GM23338 (cell line): ENCODE results near the gene THNSL1. TPM values are rescaled to one million over a fixed set of nuclear protein-coding genes. Genes with fewer than 3 reads are reported as not detected.

ENCODE experiments used
- ATAC-seq: fragments of 200-7000 bp; cut with Tn5 transposase; 3 replicates; pipeline ENCODE4 v1.9.1; 2020
- DNase-seq: peaks from one replicate; pipeline ENCODE4 v3.0.0-alpha.2; 2015; ENCODE audit warnings: low spot score
- H2AFZ ChIP-seq: fragments of 200-600 bp; sonication (generic); 2 replicates; pipeline ENCODE4 v1.8.0; 2016; ENCODE audit warnings: antibody characterized with exemption, mild to moderate bottlenecking, moderate library complexity
- H3F3A ChIP-seq: fragments of 200-600 bp; sonication (generic); replicated peaks from 2 replicates; pipeline ENCODE4 v1.8.0; 2017; ENCODE audit warnings: antibody characterized with exemption, mixed run types, low read depth
- H3K27ac ChIP-seq: fragments of 200-600 bp; sonication (generic); 2 replicates; pipeline ENCODE4 v1.6.1; 2016; ENCODE audit warnings: low read depth
- H3K27me3 ChIP-seq: fragments of 200-600 bp; sonication (generic); 2 replicates; pipeline ENCODE4 v1.8.0; 2016; ENCODE audit warnings: mild to moderate bottlenecking, mixed run types, moderate library complexity; ENCODE audit not compliant: insufficient read depth
- H3K36me3 ChIP-seq: fragments of 200-600 bp; sonication (generic); 2 replicates; pipeline ENCODE4 v1.8.0; 2016; ENCODE audit warnings: mild to moderate bottlenecking; ENCODE audit not compliant: insufficient read depth
- H3K4me1 ChIP-seq: fragments of 200-600 bp; sonication (generic); 2 replicates; pipeline ENCODE4 v1.8.0; 2016; ENCODE audit warnings: mild to moderate bottlenecking, moderate library complexity; ENCODE audit not compliant: insufficient read depth
- H3K4me2 ChIP-seq: fragments of 200-600 bp; sonication (generic); 2 replicates; pipeline ENCODE4 v1.7.1; 2017; ENCODE audit warnings: mixed run types
- H3K4me3 ChIP-seq: fragments of 200-600 bp; sonication (generic); 2 replicates; pipeline ENCODE4 v1.6.1; 2016; ENCODE audit warnings: mixed run types
- H3K79me2 ChIP-seq: fragments of 200-600 bp; sonication (generic); replicated peaks from 2 replicates; pipeline ENCODE4 v1.8.0; 2017; ENCODE audit warnings: mild to moderate bottlenecking; ENCODE audit not compliant: insufficient read depth
- H3K9me2 ChIP-seq: fragments of 200-600 bp; sonication (generic); 2 replicates; pipeline ENCODE4 v1.8.0; 2017; ENCODE audit not compliant: insufficient read depth
- H4K20me1 ChIP-seq: fragments of 200-600 bp; sonication (generic); replicated peaks from 2 replicates; pipeline ENCODE4 v1.8.0; 2017; ENCODE audit warnings: mild to moderate bottlenecking; ENCODE audit not compliant: insufficient read depth
- H3K27ac Mint-ChIP-seq: 2 replicates; pipeline ENCODE4 v1.8.0; 2020; ENCODE audit warnings: inconsistent platforms, mild to moderate bottlenecking, moderate library complexity, mixed read lengths
- H3K27me3 Mint-ChIP-seq: 3 replicates; pipeline ENCODE4 v1.8.0; 2022; ENCODE audit warnings: low read depth, mild to moderate bottlenecking, moderate library complexity, mixed read lengths, inconsistent platforms; ENCODE audit not compliant: insufficient read depth, poor library complexity
- H3K36me3 Mint-ChIP-seq: 3 replicates; pipeline ENCODE4 v1.8.0; 2021; ENCODE audit warnings: low read depth, mild to moderate bottlenecking, inconsistent platforms, moderate library complexity, mixed read lengths
- H3K4me1 Mint-ChIP-seq: 3 replicates; pipeline ENCODE4 v1.8.0; 2020; ENCODE audit warnings: mild to moderate bottlenecking, inconsistent platforms, mixed read lengths
- H3K4me3 Mint-ChIP-seq: 3 replicates; pipeline ENCODE4 v1.8.0; 2021; ENCODE audit warnings: moderate library complexity, mild to moderate bottlenecking, inconsistent platforms, mixed read lengths
- H3K9me3 Mint-ChIP-seq: 3 replicates; pipeline ENCODE4 v1.8.0; 2020; ENCODE audit warnings: moderate library complexity, mild to moderate bottlenecking, inconsistent platforms, mixed read lengths
- EZH2 ChIP-seq: fragments of 200-600 bp; sonication (generic); IDR thresholded peaks from one replicate; pipeline ENCODE4 v1.8.0; 2017; ENCODE audit warnings: antibody characterized with exemption, mild to moderate bottlenecking, low read depth; ENCODE audit not compliant: unreplicated experiment
- JUNB ChIP-seq: IDR thresholded peaks from one replicate; pipeline ENCODE4 v1.6.1; 2016; ENCODE audit warnings: antibody characterized with exemption; ENCODE audit not compliant: unreplicated experiment
- NANOG ChIP-seq: IDR thresholded peaks from 2 replicates; pipeline ENCODE4 v1.6.1; 2016; ENCODE audit warnings: antibody characterized with exemption, borderline replicate concordance
- POLR2AphosphoS5 ChIP-seq: IDR thresholded peaks from 2 replicates; pipeline ENCODE4 v1.6.1; 2016; ENCODE audit warnings: antibody characterized with exemption, low read depth
- STAT1 ChIP-seq: IDR thresholded peaks from one replicate; pipeline ENCODE4 v1.6.1; 2016; ENCODE audit warnings: antibody characterized with exemption; ENCODE audit not compliant: unreplicated experiment
- ZNF114 ChIP-seq: fragments of 250-450 bp; sonication (Bioruptor Pico); IDR thresholded peaks from 2 replicates; pipeline ENCODE4 v1.5.0; 2020; ENCODE audit warnings: mild to moderate bottlenecking, moderate library complexity
- ZNF331 ChIP-seq: fragments of 250-450 bp; sonication (Bioruptor Pico); IDR thresholded peaks from 2 replicates; pipeline ENCODE4 v1.5.0; 2020; ENCODE audit warnings: low read depth, mild to moderate bottlenecking, moderate library complexity
- polyA plus RNA-seq: library from polyadenylated mRNA; unstranded; fragments of >200 nt; fragmentation: Nextera tagmentation; extraction: Ambion mirVana; gene quantifications from 2 replicates; pipeline ENCODE4 v1.2.1, GENCODE V29; 2016
- total RNA-seq: library from RNA; depleted of rRNA; stranded (reverse); fragments of >200 nt; shearing (Covaris generic); gene quantifications from 2 replicates; pipeline ENCODE4 v1.2.3, GENCODE V29; 2014
- TF ChIP-seq, protein P1 (sequence below): fragments of 250-450 bp; sonication (Bioruptor Pico); IDR thresholded peaks from 2 replicates; pipeline ENCODE4 v1.5.0; 2020; ENCODE audit warnings: mild to moderate bottlenecking, moderate library complexity

The THNSL1 gene
- total and polyA plus RNA-seq, 2 experiments from 2014 or later, result 2.6 to 5.8 TPM

DNA sequence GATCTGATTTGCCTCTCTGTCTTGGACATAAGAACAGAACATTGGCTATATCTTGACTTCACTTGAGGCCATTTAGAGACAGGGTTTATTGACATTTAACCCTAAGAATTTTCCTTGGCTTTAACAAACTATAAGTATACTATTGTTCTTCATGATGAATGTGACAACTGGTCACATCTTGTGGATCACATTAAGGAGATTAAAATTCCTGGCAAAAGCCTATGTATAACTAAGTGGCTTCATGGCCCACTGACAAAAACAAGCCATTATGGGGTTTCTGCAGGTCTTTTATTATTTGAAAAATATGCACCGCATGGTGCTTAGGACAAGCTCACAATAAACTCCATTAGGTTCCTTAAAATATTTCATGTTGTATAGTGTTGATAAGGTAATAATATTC, 54.8 kb downstream of the THNSL1 start (continued):
- TF ChIP-seq, protein P1, sequence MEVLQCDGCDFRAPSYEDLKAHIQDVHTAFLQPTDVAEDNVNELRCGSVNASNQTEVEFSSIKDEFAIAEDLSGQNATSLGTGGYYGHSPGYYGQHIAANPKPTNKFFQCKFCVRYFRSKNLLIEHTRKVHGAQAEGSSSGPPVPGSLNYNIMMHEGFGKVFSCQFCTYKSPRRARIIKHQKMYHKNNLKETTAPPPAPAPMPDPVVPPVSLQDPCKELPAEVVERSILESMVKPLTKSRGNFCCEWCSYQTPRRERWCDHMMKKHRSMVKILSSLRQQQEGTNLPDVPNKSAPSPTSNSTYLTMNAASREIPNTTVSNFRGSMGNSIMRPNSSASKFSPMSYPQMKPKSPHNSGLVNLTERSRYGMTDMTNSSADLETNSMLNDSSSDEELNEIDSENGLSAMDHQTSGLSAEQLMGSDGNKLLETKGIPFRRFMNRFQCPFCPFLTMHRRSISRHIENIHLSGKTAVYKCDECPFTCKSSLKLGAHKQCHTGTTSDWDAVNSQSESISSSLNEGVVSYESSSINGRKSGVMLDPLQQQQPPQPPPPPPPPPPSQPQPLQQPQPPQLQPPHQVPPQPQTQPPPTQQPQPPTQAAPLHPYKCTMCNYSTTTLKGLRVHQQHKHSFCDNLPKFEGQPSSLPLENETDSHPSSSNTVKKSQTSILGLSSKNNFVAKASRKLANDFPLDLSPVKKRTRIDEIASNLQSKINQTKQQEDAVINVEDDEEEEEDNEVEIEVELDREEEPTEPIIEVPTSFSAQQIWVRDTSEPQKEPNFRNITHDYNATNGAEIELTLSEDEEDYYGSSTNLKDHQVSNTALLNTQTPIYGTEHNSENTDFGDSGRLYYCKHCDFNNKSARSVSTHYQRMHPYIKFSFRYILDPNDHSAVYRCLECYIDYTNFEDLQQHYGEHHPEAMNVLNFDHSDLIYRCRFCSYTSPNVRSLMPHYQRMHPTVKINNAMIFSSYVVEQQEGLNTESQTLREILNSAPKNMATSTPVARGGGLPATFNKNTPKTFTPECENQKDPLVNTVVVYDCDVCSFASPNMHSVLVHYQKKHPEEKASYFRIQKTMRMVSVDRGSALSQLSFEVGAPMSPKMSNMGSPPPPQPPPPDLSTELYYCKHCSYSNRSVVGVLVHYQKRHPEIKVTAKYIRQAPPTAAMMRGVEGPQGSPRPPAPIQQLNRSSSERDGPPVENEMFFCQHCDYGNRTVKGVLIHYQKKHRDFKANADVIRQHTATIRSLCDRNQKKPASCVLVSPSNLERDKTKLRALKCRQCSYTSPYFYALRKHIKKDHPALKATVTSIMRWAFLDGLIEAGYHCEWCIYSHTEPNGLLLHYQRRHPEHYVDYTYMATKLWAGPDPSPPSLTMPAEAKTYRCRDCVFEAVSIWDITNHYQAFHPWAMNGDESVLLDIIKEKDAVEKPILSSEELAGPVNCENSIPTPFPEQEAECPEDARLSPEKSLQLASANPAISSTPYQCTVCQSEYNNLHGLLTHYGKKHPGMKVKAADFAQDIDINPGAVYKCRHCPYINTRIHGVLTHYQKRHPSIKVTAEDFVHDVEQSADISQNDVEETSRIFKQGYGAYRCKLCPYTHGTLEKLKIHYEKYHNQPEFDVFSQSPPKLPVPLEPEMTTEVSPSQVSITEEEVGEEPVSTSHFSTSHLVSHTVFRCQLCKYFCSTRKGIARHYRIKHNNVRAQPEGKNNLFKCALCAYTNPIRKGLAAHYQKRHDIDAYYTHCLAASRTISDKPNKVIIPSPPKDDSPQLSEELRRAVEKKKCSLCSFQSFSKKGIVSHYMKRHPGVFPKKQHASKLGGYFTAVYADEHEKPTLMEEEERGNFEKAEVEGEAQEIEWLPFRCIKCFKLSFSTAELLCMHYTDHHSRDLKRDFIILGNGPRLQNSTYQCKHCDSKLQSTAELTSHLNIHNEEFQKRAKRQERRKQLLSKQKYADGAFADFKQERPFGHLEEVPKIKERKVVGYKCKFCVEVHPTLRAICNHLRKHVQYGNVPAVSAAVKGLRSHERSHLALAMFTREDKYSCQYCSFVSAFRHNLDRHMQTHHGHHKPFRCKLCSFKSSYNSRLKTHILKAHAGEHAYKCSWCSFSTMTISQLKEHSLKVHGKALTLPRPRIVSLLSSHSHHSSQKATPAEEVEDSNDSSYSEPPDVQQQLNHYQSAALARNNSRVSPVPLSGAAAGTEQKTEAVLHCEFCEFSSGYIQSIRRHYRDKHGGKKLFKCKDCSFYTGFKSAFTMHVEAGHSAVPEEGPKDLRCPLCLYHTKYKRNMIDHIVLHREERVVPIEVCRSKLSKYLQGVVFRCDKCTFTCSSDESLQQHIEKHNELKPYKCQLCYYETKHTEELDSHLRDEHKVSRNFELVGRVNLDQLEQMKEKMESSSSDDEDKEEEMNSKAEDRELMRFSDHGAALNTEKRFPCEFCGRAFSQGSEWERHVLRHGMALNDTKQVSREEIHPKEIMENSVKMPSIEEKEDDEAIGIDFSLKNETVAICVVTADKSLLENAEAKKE, result no peak
- TF ChIP-seq JUNB, result no peak
- no peak for TF ChIP-seq NANOG
- no peak for TF ChIP-seq STAT1
- TF ChIP-seq POLR2AphosphoS5, result no peak

DNA sequence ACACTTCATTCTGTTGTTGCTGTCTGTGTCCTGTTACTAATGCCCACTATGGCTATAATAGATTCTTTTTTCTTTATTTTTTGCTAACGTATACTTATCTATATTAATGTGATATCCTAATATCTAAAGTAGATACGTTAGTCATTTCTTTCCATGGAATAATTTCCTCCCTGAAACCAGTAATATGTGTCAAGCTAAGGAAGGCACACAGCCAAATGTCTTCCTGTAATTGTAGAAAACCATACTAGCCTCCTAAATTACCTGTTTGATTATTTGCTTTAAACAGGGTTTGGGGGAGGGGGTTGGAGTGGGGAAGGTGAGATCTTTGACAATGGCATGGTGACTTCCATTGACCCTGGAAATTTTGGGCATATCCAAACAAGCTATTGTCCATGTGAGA, 56.4 kb downstream of the THNSL1 start:
- Histone ChIP-seq H3K79me2 (no peaks in the 10 kb centered on the region), H3K36me3 (no peaks in the 10 kb centered on the region), H3K4me2 (no peak overlapping the region), H3K4me1 (peaks cover 3% of the 10 kb centered on the region; the same call in 1 of the 2 replicates), H3K27ac (no peak overlapping the region), H3K27me3 (peaks cover 61% of the 10 kb centered on the region), H3F3A (no peaks in the 10 kb centered on the region), H3K4me3 (no peak overlapping the region), H3K9me2 (no peaks in the 10 kb centered on the region), H2AFZ (no peak overlapping the region), H4K20me1 (0 out of 2 replicates have a peak, but pooled peaks cover 3% of the 10 kb centered on the region)
- H3K9me3 Mint-ChIP-seq, result no peaks in the 10 kb centered on the region
- H3K27ac Mint-ChIP-seq, result no peak overlapping the region
- peaks cover 31% of the 10 kb centered on the region for H3K27me3 Mint-ChIP-seq
- peaks cover 11% of the 10 kb centered on the region for H3K4me1 Mint-ChIP-seq
- ATAC-seq (no peak), DNase-seq (no peak)
- no peaks in the 10 kb centered on the region for H3K36me3 Mint-ChIP-seq
- no peak overlapping the region for H3K4me3 Mint-ChIP-seq
- TF ChIP-seq ZNF331 (CRISPR knock-in tag), result no peak
- no peak for TF ChIP-seq JUNB
- TF ChIP-seq EZH2, result no peak
- TF ChIP-seq ZNF114, result no peak
- TF ChIP-seq, protein P1, result no peak
- no peak for TF ChIP-seq NANOG
